Cardiac muscle cell (in vitro differentiated cells and primary cell): ENCODE measurements around the gene KRTAP9-6. TPM values are rescaled to one million over a fixed set of nuclear protein-coding genes. Genes with fewer than 3 reads are reported as not detected.

ENCODE experiments used
- DNase-seq, 2 donors: peaks; one replicate each; pipeline versions ENCODE4 v3.0.0 to v3.0.0-alpha.2; 2010 to 2017; ENCODE audit warnings: low read depth in 1 of 2, low spot score in 1 of 2
- H3K27ac ChIP-seq: fragments of 200-600 bp; sonication (generic); 2 replicates; pipeline ENCODE4 v1.5.1; 2016
- H3K27me3 ChIP-seq: fragments of 200-600 bp; sonication (generic); 2 replicates; pipeline ENCODE4 v1.6.0; 2016; ENCODE audit warnings: control low read depth
- H3K36me3 ChIP-seq: fragments of 200-600 bp; sonication (generic); 2 replicates; pipeline ENCODE4 v1.5.1; 2016; ENCODE audit warnings: control low read depth
- H3K4me1 ChIP-seq: fragments of 200-600 bp; sonication (generic); 2 replicates; pipeline ENCODE4 v1.8.1; 2017; ENCODE audit warnings: low read depth, mild to moderate bottlenecking, mixed run types
- H3K4me3 ChIP-seq: fragments of 200-600 bp; sonication (generic); 2 replicates; pipeline ENCODE4 v1.5.1; 2016; ENCODE audit warnings: mild to moderate bottlenecking
- H3K9me3 ChIP-seq: fragments of 200-600 bp; sonication (generic); 2 replicates; pipeline ENCODE4 v1.5.1; 2017; ENCODE audit warnings: low read depth, mild to moderate bottlenecking, control low read depth
- polyA plus RNA-seq: library from polyadenylated mRNA; unstranded; fragments of >200 nt; fragmentation: Nextera tagmentation; extraction: Ambion mirVana; gene quantifications from 2 replicates; pipeline ENCODE4 v1.2.1, GENCODE V29; 2016
- total RNA-seq: library from RNA; depleted of rRNA; stranded (reverse); fragments of >200 nt; gene quantifications from 2 replicates; pipeline ENCODE4 v1.2.3, GENCODE V29; 2016
- TF ChIP-seq, protein P1 (sequence below): IDR thresholded peaks from 2 replicates; pipeline ENCODE4 v1.5.1; 2012; ENCODE audit warnings: low read depth, mild to moderate bottlenecking, low read length

Gene KRTAP9-6
- total and polyA plus RNA-seq, 2 experiments from 2014 or later, result not detected

DNA sequence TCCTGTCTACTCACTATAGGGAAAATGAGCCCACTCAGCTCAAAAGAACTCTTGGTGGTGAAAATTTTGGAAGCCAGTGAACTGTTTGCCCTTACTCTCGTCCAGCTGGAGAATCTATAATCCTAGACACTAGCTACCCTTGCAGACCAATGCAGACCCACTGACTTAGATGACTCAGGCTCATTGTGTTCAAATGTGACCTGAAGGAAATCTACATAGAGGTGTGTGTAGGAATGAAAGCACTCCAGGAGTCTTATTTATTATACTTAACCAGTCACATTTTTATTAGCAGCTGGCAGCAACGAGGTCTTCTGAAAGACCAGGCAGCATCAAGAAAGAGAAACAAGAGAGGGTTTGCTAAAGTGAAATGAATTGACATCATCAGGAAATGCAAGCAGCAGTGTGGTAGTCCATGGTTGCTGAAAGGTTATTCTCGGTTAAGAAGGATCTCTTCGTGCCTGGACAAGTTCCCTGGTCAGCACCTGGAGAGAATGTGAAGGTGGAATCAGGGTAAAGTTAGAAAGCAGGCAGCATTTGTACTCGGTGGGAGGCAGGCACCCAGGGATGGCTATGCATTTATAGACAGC, 36.1 kb downstream of the KRTAP9-6 start:
- TF ChIP-seq, protein P1, sequence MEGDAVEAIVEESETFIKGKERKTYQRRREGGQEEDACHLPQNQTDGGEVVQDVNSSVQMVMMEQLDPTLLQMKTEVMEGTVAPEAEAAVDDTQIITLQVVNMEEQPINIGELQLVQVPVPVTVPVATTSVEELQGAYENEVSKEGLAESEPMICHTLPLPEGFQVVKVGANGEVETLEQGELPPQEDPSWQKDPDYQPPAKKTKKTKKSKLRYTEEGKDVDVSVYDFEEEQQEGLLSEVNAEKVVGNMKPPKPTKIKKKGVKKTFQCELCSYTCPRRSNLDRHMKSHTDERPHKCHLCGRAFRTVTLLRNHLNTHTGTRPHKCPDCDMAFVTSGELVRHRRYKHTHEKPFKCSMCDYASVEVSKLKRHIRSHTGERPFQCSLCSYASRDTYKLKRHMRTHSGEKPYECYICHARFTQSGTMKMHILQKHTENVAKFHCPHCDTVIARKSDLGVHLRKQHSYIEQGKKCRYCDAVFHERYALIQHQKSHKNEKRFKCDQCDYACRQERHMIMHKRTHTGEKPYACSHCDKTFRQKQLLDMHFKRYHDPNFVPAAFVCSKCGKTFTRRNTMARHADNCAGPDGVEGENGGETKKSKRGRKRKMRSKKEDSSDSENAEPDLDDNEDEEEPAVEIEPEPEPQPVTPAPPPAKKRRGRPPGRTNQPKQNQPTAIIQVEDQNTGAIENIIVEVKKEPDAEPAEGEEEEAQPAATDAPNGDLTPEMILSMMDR, result no peak

DNA sequence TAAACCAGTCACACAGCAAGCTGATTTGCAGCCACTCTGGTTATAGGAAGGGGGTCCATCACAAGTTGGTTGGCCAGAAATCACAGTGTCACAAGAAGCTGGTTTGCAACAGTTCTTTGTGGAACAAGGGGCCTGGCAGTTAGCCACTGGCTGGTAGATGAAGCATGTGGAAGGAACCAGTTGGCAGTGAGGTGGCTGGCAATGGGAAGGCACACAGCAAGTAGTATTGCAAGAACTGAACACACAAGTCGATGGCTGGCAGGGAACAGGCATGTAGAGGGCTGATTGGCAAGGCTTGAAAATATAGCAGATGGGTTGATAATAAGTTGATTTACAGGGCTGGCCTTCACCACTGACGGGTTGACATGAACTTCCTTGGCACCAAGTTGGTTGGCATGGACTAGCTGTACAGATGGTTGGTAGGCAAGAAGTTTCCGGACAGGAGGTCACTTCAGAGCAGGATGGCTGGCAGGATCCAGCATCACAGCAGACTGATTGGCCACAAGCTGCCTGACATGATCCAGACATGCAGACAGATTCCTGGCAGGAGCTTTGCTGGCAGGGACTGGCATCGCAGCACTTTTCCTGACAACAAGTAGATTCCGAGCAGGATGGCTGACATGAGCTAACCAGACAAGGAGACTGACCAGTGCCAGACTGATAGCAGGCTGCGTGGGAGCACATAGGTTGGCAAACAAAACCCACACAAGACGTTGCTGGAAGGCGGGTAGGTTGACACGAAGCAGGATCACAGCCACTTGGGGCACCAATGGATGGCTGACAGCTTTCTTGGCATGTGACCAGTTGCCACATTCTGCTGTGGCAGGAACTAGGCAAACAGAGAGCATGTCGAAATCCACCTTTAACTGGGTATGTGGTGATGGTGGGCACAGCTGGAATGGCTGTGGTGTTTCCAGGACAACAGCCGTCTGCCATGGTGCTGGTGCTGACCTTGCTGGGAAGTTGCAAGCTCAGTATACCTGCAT, 37.0 kb downstream of the KRTAP9-6 start, which contains the start of gene KRTAP29-1:
Gene KRTAP29-1, minus strand, starts transcription at position 936 of the 986 bp plus-strand sequence. Its CDS starts 0 bp downstream, at position 936.
- TF ChIP-seq, protein P1, result no peak
- Histone ChIP-seq H3K4me3 (no peak within 1 kb of the TSS), H3K27ac (no peak within 1 kb of the TSS), H3K36me3 (no peaks in the 10 kb centered on the region), H3K4me1 (no peaks in the 10 kb centered on the region), H3K27me3 (no peaks in the 10 kb centered on the region), H3K9me3 (no peaks in the 10 kb centered on the region)
- DNase-seq, result no peak

More for the DNA sequence above, 36.1 kb downstream of the KRTAP9-6 start:
- no peaks in the 10 kb centered on the region for H3K36me3 ChIP-seq
- H3K9me3 ChIP-seq, result no peaks in the 10 kb centered on the region
- H3K27me3 ChIP-seq, result no peaks in the 10 kb centered on the region
- H3K4me1 ChIP-seq, result no peaks in the 10 kb centered on the region
- no peak for DNase-seq
- H3K27ac ChIP-seq, result no peak overlapping the region
- no peak overlapping the region for H3K4me3 ChIP-seq

GRCh38 chr17:41302981-41303380, 37.8 kb downstream of the KRTAP9-6 start:
- H3K4me1 ChIP-seq, result no peaks in the 10 kb centered on the region
- no peaks in the 10 kb centered on the region for H3K27me3 ChIP-seq
- no peaks in the 10 kb centered on the region for H3K9me3 ChIP-seq
- DNase-seq, result no peak
- no peak overlapping the region for H3K27ac ChIP-seq
- TF ChIP-seq, protein P1, result no peak
- H3K4me3 ChIP-seq, result no peak overlapping the region
- no peaks in the 10 kb centered on the region for H3K36me3 ChIP-seq

GRCh38 chr17:41304091-41304490, 38.9 kb downstream of the KRTAP9-6 start:
- H3K36me3 ChIP-seq, result no peaks in the 10 kb centered on the region
- TF ChIP-seq, protein P1, result no peak

GRCh38 chr17:41307647-41308046, 42.5 kb downstream of the KRTAP9-6 start:
- H3K36me3 ChIP-seq, result no peaks in the 10 kb centered on the region
- H3K27me3 ChIP-seq, result peaks cover 5% of the 10 kb centered on the region
- H3K4me1 ChIP-seq, result no peaks in the 10 kb centered on the region
- DNase-seq, result no peak
- TF ChIP-seq, protein P1, result no peak
- no peak overlapping the region for H3K4me3 ChIP-seq
- no peaks in the 10 kb centered on the region for H3K9me3 ChIP-seq
- H3K27ac ChIP-seq, result no peak overlapping the region

More at GRCh38 chr17:41304091-41304490, 38.9 kb downstream of the KRTAP9-6 start:
- no peaks in the 10 kb centered on the region for H3K4me1 ChIP-seq
- DNase-seq, result no peak
- H3K27me3 ChIP-seq, result no peaks in the 10 kb centered on the region
- no peaks in the 10 kb centered on the region for H3K9me3 ChIP-seq
- H3K27ac ChIP-seq, result no peak overlapping the region
- no peak overlapping the region for H3K4me3 ChIP-seq
